ENCODE data around the gene C1orf56. TPM values are rescaled to one million over a fixed set of nuclear protein-coding genes. Genes with fewer than 3 reads are reported as not detected.

C1orf56 gene
- total and polyA plus RNA-seq, 2 of the 13 experiments (the other 11 are each of a cell fraction or from before 2014, with no cell fraction given): 1.5 to 3.2 TPM

DNA sequence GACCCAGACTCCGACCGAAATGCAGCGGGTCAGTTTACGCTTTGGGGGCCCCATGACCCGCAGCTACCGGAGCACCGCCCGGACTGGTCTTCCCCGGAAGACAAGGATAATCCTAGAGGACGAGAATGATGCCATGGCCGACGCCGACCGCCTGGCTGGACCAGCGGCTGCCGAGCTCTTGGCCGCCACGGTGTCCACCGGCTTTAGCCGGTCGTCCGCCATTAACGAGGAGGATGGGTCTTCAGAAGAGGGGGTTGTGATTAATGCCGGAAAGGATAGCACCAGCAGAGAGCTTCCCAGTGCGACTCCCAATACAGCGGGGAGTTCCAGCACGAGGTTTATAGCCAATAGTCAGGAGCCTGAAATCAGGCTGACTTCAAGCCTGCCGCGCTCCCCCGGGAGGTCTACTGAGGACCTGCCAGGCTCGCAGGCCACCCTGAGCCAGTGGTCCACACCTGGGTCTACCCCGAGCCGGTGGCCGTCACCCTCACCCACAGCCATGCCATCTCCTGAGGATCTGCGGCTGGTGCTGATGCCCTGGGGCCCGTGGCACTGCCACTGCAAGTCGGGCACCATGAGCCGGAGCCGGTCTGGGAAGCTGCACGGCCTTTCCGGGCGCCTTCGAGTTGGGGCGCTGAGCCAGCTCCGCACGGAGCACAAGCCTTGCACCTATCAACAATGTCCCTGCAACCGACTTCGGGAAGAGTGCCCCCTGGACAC lies 534 bp downstream of the C1orf56 start (continued):
- TF ChIP-seq ZNF556 (CRISPR knock-in tag; IDR thresholded peaks at IDR 0.05; ENCODE audit: borderline replicate concordance) (peak; percentile 42; the same call in 1 of the 2 replicates), NFIC (IDR thresholded peaks at IDR 0.05; ENCODE audit: low read length) (no peak), ERF (CRISPR knock-in tag; IDR thresholded peaks at IDR 0.05) (peak; percentile 60), KDM2A (CRISPR knock-in tag; IDR thresholded peaks at IDR 0.05; ENCODE audit: borderline replicate concordance, low read depth) (peak; percentile 89), ZNF639 (CRISPR knock-in tag; conservative IDR thresholded peaks at IDR 0.05) (no peak), TARDBP (CRISPR knock-in tag; IDR thresholded peaks at IDR 0.05) (peak; percentile 18; the same call in 1 of the 2 replicates), ZBTB20 (CRISPR knock-in tag; IDR thresholded peaks at IDR 0.05; ENCODE audit: borderline replicate concordance, low read depth) (no peak), SIN3A (IDR thresholded peaks at IDR 0.05; ENCODE audit: borderline replicate concordance, low read depth, low read length) (0 out of 2 replicates have a peak, but pooled peaks have one; percentile 12), ZFP37 (CRISPR knock-in tag; IDR thresholded peaks at IDR 0.05; ENCODE audit: borderline replicate concordance) (no peak), TCF12 (IDR thresholded peaks at IDR 0.05) (no peak), TCF12 (CRISPR knock-in tag; IDR thresholded peaks at IDR 0.05) (no peak), MLXIP (CRISPR knock-in tag; IDR thresholded peaks at IDR 0.05; ENCODE audit: borderline replicate concordance) (0 out of 2 replicates have a peak, but pooled peaks have one; percentile 23), NKX3-1 (CRISPR knock-in tag; IDR thresholded peaks at IDR 0.05) (no peak), ZBTB38 (CRISPR knock-in tag; IDR thresholded peaks at IDR 0.05) (peak; percentile 15; the same call in 1 of the 2 replicates), TAF1 (CRISPR knock-in tag; IDR thresholded peaks at IDR 0.05) (peak; percentile 60), ZNF768 (CRISPR knock-in tag; IDR thresholded peaks at IDR 0.05) (peak; percentile 64), RBAK (CRISPR knock-in tag; IDR thresholded peaks at IDR 0.05) (0 out of 2 replicates have a peak, but pooled peaks have one; percentile 8), ZNF605 (CRISPR knock-in tag; IDR thresholded peaks at IDR 0.05) (peak; percentile 77; the same call in 1 of the 2 replicates), MXI1 (IDR thresholded peaks at IDR 0.05; ENCODE audit: borderline replicate concordance, low read depth, low read length) (0 out of 3 replicates have a peak, but pooled peaks have one; percentile 13), CHD4 (IDR thresholded peaks at IDR 0.05; ENCODE audit: borderline replicate concordance, low read length) (no peak), THAP9 (CRISPR knock-in tag; IDR thresholded peaks at IDR 0.05; ENCODE audit: borderline replicate concordance) (peak; percentile 83; the same call in 1 of the 2 replicates)
- TF ChIP-seq, protein P1, sequence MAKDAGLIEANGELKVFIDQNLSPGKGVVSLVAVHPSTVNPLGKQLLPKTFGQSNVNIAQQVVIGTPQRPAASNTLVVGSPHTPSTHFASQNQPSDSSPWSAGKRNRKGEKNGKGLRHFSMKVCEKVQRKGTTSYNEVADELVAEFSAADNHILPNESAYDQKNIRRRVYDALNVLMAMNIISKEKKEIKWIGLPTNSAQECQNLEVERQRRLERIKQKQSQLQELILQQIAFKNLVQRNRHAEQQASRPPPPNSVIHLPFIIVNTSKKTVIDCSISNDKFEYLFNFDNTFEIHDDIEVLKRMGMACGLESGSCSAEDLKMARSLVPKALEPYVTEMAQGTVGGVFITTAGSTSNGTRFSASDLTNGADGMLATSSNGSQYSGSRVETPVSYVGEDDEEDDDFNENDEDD (CRISPR knock-in tag; IDR thresholded peaks at IDR 0.05; ENCODE audit: borderline replicate concordance): peak; percentile 59; the same call in 1 of the 2 replicates
